OCI-LY1 (cell line): Measurements from ENCODE around the gene FILIP1L.

Source experiments
- H2AFZ ChIP-seq: fragments of 200-600 bp; sonication (generic), shearing (Covaris generic); 2 replicates; pipeline ENCODE4 v1.6.0; 2014; ENCODE audit warnings: antibody characterized with exemption, mild to moderate bottlenecking, low read length
- H3F3A ChIP-seq: fragments of 200-600 bp; sonication (generic), shearing (Covaris generic); 2 replicates; pipeline ENCODE4 v1.6.0; 2014; ENCODE audit warnings: mild to moderate bottlenecking, antibody characterized with exemption, low read length, moderate library complexity; ENCODE audit not compliant: insufficient read depth
- H3K27ac ChIP-seq: fragments of 200-600 bp; sonication (generic); 2 replicates; pipeline ENCODE4 v1.5.1; 2014; ENCODE audit warnings: low read length, mixed run types, mild to moderate bottlenecking, low read depth; ENCODE audit not compliant: poor library complexity, severe bottlenecking
- H3K27me3 ChIP-seq: fragments of 200-600 bp; sonication (generic); 2 replicates; pipeline ENCODE4 v1.6.0; 2014; ENCODE audit warnings: antibody characterized with exemption, mild to moderate bottlenecking, low read length, moderate library complexity; ENCODE audit not compliant: insufficient read depth
- H3K36me3 ChIP-seq: fragments of 200-600 bp; sonication (generic); 2 replicates; pipeline ENCODE4 v1.6.1; 2014; ENCODE audit warnings: mild to moderate bottlenecking, antibody characterized with exemption, low read length, moderate library complexity, mixed read lengths; ENCODE audit not compliant: insufficient read depth
- H3K4me1 ChIP-seq: fragments of 200-600 bp; sonication (generic); 2 replicates; pipeline ENCODE4 v1.5.1; 2014; ENCODE audit warnings: mild to moderate bottlenecking, low read length, moderate library complexity; ENCODE audit not compliant: insufficient read depth, severe bottlenecking
- H3K4me2 ChIP-seq: fragments of 200-600 bp; sonication (generic), shearing (Covaris generic); 2 replicates; pipeline ENCODE4 v1.6.1; 2014; ENCODE audit warnings: low read length
- H3K4me3 ChIP-seq: fragments of 200-600 bp; sonication (generic); 2 replicates; pipeline ENCODE4 v1.5.1; 2014; ENCODE audit warnings: low read length, low read depth, mild to moderate bottlenecking, mixed read lengths; ENCODE audit not compliant: poor library complexity, severe bottlenecking
- H3K79me2 ChIP-seq: fragments of 200-600 bp; shearing (Covaris generic); 2 replicates; pipeline ENCODE4 v1.6.1; 2016; ENCODE audit warnings: mixed run types, low read length, mixed read lengths; ENCODE audit not compliant: insufficient read depth
- H3K9ac ChIP-seq: fragments of 200-600 bp; sonication (generic), shearing (Covaris generic); 2 replicates; pipeline ENCODE4 v1.6.1; 2014; ENCODE audit warnings: mild to moderate bottlenecking, low read length, mixed read lengths
- H3K9me2 ChIP-seq: fragments of 200-600 bp; sonication (generic), shearing (Covaris generic); 2 replicates; pipeline ENCODE4 v1.6.1; 2014; ENCODE audit warnings: low read depth, mild to moderate bottlenecking, low read length, mixed read lengths
- H3K9me3 ChIP-seq: fragments of 200-600 bp; shearing (Covaris generic); 2 replicates; pipeline ENCODE4 v1.6.1; 2014; ENCODE audit warnings: low read length, mixed read lengths
- H4K20me1 ChIP-seq: fragments of 200-600 bp; sonication (generic), shearing (Covaris generic); 2 replicates; pipeline ENCODE4 v1.6.0; 2016; ENCODE audit warnings: mild to moderate bottlenecking, low read length; ENCODE audit not compliant: insufficient read depth
- EZH2 ChIP-seq: fragments of 200-600 bp; sonication (generic), shearing (Covaris generic); IDR thresholded peaks from 2 replicates; pipeline ENCODE4 v1.8.0; 2017; ENCODE audit warnings: borderline replicate concordance, mixed run types, mild to moderate bottlenecking, antibody characterized with exemption, low read length, moderate library complexity, mixed read lengths
- TF ChIP-seq, protein P1 (sequence below): fragments of 200-600 bp; sonication (generic), shearing (Covaris generic); IDR thresholded peaks from 2 replicates; pipeline ENCODE4 v1.5.1; 2017; ENCODE audit warnings: mild to moderate bottlenecking, antibody characterized with exemption, low read length, moderate library complexity, mixed read lengths

The FILIP1L gene

DNA sequence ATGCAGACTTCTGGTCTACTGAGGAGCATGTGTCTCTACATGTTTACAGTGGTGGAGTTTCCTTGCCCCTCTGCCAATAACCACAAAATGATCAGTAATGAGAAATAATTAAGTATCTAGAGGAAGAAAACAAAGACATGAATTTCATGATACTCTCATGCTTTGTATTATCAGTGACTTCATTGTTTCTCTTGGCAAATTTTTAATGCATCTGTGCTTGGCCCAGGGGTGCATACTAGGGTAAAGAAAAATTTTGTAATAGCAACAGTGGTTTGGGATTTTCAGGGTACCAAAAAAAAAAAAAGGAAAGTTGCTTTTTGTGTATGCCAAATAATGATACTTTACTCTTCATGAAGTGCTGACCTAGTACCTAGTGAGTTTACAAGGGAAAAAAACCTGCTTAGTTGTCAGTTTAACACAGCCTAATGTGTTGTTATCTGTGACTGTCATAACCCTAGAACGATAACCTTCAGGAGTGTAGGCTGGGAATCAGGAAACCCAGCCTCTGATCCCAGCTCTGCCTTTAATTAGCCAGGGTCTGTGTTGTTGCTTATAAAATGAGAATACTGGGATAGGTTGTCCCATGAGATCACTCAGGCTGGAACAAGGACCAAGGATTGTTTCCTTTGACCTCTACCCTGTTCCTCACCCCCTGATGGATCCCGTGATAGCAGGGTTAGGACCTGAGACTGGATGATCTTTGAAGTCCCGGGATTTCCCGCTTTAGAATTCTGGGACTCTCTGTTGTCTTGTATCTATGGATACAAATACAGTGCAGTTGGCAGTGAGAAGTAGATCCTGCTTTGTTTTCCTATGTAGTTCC, 179.1 kb downstream of the FILIP1L start:
- Histone ChIP-seq H3K27me3 (no peaks in the 10 kb centered on the region), H3K36me3 (no peaks in the 10 kb centered on the region), H3K4me1 (peaks cover 32% of the 10 kb centered on the region), H4K20me1 (no peaks in the 10 kb centered on the region), H3F3A (no peaks in the 10 kb centered on the region), H3K4me3 (no peak overlapping the region), H3K9me2 (no peaks in the 10 kb centered on the region), H3K9me3 (no peaks in the 10 kb centered on the region), H3K9ac (no peak overlapping the region), H3K79me2 (no peaks in the 10 kb centered on the region), H2AFZ (no peak overlapping the region), H3K4me2 (no peak overlapping the region), H3K27ac (no peak overlapping the region)
- TF ChIP-seq EZH2 = no peak
- TF ChIP-seq, protein P1, sequence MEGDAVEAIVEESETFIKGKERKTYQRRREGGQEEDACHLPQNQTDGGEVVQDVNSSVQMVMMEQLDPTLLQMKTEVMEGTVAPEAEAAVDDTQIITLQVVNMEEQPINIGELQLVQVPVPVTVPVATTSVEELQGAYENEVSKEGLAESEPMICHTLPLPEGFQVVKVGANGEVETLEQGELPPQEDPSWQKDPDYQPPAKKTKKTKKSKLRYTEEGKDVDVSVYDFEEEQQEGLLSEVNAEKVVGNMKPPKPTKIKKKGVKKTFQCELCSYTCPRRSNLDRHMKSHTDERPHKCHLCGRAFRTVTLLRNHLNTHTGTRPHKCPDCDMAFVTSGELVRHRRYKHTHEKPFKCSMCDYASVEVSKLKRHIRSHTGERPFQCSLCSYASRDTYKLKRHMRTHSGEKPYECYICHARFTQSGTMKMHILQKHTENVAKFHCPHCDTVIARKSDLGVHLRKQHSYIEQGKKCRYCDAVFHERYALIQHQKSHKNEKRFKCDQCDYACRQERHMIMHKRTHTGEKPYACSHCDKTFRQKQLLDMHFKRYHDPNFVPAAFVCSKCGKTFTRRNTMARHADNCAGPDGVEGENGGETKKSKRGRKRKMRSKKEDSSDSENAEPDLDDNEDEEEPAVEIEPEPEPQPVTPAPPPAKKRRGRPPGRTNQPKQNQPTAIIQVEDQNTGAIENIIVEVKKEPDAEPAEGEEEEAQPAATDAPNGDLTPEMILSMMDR = no peak

DNA sequence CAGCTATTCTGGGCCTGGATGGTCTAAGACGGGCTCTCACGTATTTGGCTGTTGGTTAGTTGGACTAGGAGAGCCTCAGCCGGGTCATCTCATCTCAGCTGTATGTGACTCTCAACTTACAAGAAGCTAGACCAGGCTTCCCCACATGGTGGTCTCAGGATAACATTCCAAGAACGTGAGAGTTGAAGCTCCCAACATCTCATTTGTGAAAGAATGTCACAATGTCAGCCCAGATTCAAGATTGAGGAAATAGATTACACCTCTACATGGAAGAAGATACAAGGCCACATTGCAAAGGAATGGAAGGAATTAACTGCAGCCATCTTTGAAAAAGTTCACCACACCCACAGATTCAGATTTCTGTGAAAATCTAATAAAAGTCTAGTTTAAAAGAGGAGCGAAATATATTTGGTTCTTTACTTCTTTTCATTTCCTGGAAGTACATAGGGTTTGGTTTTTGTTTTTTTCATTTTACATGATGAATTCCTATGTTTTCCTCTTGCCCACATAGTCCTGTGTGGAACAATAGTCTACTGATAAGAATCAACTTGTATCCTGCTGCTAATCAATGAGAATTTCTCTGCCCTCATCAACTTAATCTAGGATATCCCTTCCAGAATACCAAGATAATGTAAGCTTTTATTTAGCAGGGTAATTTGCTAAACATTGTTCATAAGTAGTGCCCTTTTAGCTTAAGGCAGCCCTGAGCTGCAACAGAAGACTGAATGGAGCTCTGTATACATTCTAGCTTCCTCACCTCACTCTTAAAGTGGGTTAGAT, 180.1 kb downstream of the FILIP1L start:
- TF ChIP-seq, protein P1 = no peak
- TF ChIP-seq EZH2 = no peak
- Histone ChIP-seq H3K9ac (no peak overlapping the region), H3K4me1 (peaks cover 22% of the 10 kb centered on the region)

DNA sequence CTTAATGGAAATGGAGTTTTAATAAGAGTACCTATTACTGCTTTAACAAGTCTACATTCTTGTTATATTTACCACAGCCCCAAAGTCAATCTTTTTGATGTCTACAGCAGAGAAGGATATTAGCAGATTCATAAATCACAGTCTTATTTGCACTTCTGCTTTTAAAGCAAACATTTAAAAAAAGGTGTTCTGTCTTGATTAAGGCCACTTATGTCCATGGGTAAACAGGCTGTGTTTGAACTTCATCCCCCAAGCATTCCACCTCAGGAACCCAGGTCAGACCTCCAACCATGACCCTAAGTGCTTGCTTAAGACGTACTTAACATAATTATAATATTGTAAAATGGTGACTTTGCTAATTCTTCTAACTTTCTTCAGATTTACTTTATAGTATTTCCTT, 183.2 kb downstream of the FILIP1L start:
- no peak for TF ChIP-seq EZH2
- TF ChIP-seq, protein P1 = no peak
- Histone ChIP-seq H3K4me2 (no peak overlapping the region), H3K27me3 (no peaks in the 10 kb centered on the region), H2AFZ (no peak overlapping the region), H3K36me3 (no peaks in the 10 kb centered on the region), H3K9ac (no peak overlapping the region), H4K20me1 (no peaks in the 10 kb centered on the region), H3K4me1 (no peaks in the 10 kb centered on the region), H3K9me3 (no peaks in the 10 kb centered on the region), H3K79me2 (no peaks in the 10 kb centered on the region), H3K27ac (no peak overlapping the region), H3F3A (no peaks in the 10 kb centered on the region), H3K4me3 (no peak overlapping the region), H3K9me2 (no peaks in the 10 kb centered on the region)

More for the DNA sequence above, 180.1 kb downstream of the FILIP1L start:
- no peaks in the 10 kb centered on the region for H3K9me2 ChIP-seq
- H3K27ac ChIP-seq = no peak overlapping the region
- H3K79me2 ChIP-seq = no peaks in the 10 kb centered on the region
- H3K4me3 ChIP-seq = no peak overlapping the region
- H3K36me3 ChIP-seq = no peaks in the 10 kb centered on the region
- H3K27me3 ChIP-seq = no peaks in the 10 kb centered on the region
- H3K4me2 ChIP-seq = no peak overlapping the region
- no peaks in the 10 kb centered on the region for H4K20me1 ChIP-seq
- H3F3A ChIP-seq = no peaks in the 10 kb centered on the region
- no peaks in the 10 kb centered on the region for H3K9me3 ChIP-seq
- no peak overlapping the region for H2AFZ ChIP-seq
